Measurements from ENCODE around the gene KLK12. TPM values are rescaled to one million over a fixed set of nuclear protein-coding genes. Genes with fewer than 3 reads are reported as not detected.

KLK12 gene
- total RNA-seq, 1 experiment from 2014 or later = not detected

DNA sequence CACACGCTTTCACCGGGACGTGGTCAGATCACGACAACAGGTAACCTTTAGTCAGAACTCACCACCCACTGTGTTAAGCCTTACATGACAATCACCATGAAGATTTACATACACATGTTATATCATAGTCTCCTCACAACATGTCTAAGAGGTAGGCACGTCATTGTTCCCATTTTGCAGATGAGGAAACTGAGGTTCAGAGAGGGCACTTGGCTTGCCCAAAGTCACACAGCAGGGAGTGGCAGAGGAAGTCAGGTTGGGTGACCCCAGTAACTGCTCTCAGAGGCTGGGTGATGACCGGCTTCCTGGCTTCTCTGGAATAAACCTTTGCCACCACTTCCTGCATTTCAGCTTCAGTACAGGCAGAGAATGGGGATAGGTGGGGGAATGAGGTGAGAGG is 20.6 kb downstream of the KLK12 start:
- H3K9me3 ChIP-seq = no peaks in the 10 kb centered on the region
- TF ChIP-seq, protein P1, sequence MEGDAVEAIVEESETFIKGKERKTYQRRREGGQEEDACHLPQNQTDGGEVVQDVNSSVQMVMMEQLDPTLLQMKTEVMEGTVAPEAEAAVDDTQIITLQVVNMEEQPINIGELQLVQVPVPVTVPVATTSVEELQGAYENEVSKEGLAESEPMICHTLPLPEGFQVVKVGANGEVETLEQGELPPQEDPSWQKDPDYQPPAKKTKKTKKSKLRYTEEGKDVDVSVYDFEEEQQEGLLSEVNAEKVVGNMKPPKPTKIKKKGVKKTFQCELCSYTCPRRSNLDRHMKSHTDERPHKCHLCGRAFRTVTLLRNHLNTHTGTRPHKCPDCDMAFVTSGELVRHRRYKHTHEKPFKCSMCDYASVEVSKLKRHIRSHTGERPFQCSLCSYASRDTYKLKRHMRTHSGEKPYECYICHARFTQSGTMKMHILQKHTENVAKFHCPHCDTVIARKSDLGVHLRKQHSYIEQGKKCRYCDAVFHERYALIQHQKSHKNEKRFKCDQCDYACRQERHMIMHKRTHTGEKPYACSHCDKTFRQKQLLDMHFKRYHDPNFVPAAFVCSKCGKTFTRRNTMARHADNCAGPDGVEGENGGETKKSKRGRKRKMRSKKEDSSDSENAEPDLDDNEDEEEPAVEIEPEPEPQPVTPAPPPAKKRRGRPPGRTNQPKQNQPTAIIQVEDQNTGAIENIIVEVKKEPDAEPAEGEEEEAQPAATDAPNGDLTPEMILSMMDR (IDR thresholded peaks at IDR 0.05; ENCODE audit: insufficient read depth in 1 of 2, low read depth in 1 of 2, low read length in 1 of 2, severe bottlenecking in 1 of 2, unreplicated experiment in 1 of 2) = no peak
- intact Hi-C loops (cut with micrococcal nuclease; ENCODE audit: unreplicated experiment) = no loop called here
- CTCF ChIA-PET = no interaction called here
- Mint-ChIP-seq H3K27ac (ENCODE audit: unreplicated experiment) (no peak overlapping the region), H3K9me3 (ENCODE audit: unreplicated experiment) (no peaks in the 10 kb centered on the region), H3K36me3 (ENCODE audit: insufficient read depth, unreplicated experiment) (no peaks in the 10 kb centered on the region), H3K4me1 (ENCODE audit: low read depth, unreplicated experiment) (no peaks in the 10 kb centered on the region), H3K27me3 (ENCODE audit: insufficient read depth, unreplicated experiment) (peaks cover 33% of the 10 kb centered on the region), H3K4me3 (ENCODE audit: unreplicated experiment) (no peak overlapping the region)
- BruUV-seq (replicated peaks) = no TSS peak
- no peak for DNase-seq
- H3K4me1 ChIP-seq = 0 out of 2 replicates have a peak, but pooled peaks cover 3% of the 10 kb centered on the region
- H3K4me3 ChIP-seq (ENCODE audit: low read depth, low read length) = no peak overlapping the region
- no peaks in the 10 kb centered on the region for H3K36me3 ChIP-seq (ENCODE audit: control insufficient read depth, insufficient read depth, low read length)
- H3K27me3 ChIP-seq (replicated peaks; ENCODE audit: control insufficient read depth, insufficient read depth, low read length) = peaks cover 3% of the 10 kb centered on the region
- POLR2A ChIA-PET = no interaction called here

DNA sequence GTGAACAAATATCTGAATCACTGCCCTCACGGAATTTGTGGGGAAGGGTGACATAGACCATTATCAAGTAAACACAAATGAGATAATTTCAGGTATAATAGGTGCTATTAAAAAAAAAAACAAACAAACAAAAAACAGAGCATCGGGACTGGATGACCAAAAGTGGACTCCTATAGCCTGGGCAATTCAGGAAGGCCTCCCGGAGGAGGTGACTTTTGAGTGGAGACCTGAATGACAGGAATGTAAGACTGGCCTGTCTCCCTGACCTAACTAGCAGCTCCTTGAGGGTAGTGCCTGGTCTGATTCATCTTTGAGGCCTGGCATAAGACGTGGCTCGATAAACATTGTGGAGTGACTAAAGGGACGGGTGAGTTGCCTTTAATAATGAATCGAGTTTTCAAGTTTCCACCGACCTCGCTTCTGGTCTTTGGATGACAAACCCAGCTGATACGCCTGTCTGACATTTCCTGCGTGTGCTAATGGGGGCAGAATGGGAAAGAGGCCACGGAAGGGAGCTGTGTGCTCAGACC is 22.1 kb downstream of the KLK12 start:
- Histone ChIP-seq H3K4me3 (ENCODE audit: low read depth, low read length) (no peak overlapping the region), H3K9me3 (no peaks in the 10 kb centered on the region), H3K36me3 (ENCODE audit: control insufficient read depth, insufficient read depth, low read length) (no peaks in the 10 kb centered on the region), H3K27me3 (replicated peaks; ENCODE audit: control insufficient read depth, insufficient read depth, low read length) (peaks cover 2% of the 10 kb centered on the region), H3K4me1 (no peaks in the 10 kb centered on the region)
- POLR2A ChIA-PET = no interaction called here
- no TSS peak for BruUV-seq (replicated peaks)
- TF ChIP-seq, protein P1 (IDR thresholded peaks at IDR 0.05; ENCODE audit: insufficient read depth in 1 of 2, low read depth in 1 of 2, low read length in 1 of 2, severe bottlenecking in 1 of 2, unreplicated experiment in 1 of 2) = no peak
- Mint-ChIP-seq H3K27ac (ENCODE audit: unreplicated experiment) (no peak overlapping the region), H3K4me3 (ENCODE audit: unreplicated experiment) (no peak overlapping the region), H3K27me3 (ENCODE audit: insufficient read depth, unreplicated experiment) (peaks cover 30% of the 10 kb centered on the region), H3K36me3 (ENCODE audit: insufficient read depth, unreplicated experiment) (no peaks in the 10 kb centered on the region), H3K9me3 (ENCODE audit: unreplicated experiment) (no peaks in the 10 kb centered on the region), H3K4me1 (ENCODE audit: low read depth, unreplicated experiment) (no peaks in the 10 kb centered on the region)
- CTCF ChIA-PET = no interaction called here
- DNase-seq = no peak
- intact Hi-C loops (cut with micrococcal nuclease; ENCODE audit: unreplicated experiment) = no loop called here

DNA sequence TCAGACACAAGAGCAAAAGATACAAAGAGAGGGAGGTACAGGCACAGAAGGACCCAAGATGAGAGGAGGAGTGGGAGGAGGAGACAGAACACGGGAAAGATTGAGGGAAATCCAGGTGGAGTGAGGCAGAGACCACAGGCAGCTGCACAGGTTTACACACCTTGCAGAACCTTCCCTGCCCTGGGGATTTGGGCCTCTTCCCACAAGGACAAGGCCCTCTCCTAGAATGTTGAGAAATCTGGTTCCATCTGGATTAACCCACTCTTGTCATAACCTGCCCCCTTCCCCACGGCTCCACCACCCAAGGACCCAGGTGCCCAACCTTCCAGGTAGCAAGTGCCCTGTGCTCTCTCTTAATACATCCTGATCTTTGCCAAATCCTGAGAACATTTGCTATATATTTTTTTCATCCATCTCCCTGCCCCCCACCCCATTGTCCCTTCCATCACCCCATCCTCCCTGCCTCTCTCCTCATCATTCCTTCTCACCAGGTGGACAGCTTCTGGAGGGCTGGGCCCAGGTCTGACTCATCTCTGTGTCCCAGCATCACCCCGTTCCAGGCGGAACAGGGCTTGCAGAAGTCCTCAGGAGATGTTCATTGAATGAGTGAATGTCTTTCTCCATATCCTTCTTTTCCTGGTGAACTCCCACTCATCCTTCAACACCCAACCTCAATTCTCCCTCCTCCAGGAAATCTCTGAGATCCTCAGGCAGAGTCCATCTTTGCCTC is 24.6 kb downstream of the KLK12 start:
- no peaks in the 10 kb centered on the region for H3K9me3 Mint-ChIP-seq (ENCODE audit: unreplicated experiment)
- H3K4me1 ChIP-seq = no peaks in the 10 kb centered on the region
- no peaks in the 10 kb centered on the region for H3K36me3 ChIP-seq (ENCODE audit: control insufficient read depth, insufficient read depth, low read length)
- ChIA-PET POLR2A (no interaction called here), CTCF (no interaction called here)
- no peaks in the 10 kb centered on the region for H3K4me1 Mint-ChIP-seq (ENCODE audit: low read depth, unreplicated experiment)
- H3K27me3 ChIP-seq (replicated peaks; ENCODE audit: control insufficient read depth, insufficient read depth, low read length) = no peaks in the 10 kb centered on the region; the same call in 1 of the 2 replicates
- no peak overlapping the region for H3K4me3 ChIP-seq (ENCODE audit: low read depth, low read length)
- TF ChIP-seq, protein P1 (IDR thresholded peaks at IDR 0.05; ENCODE audit: insufficient read depth in 1 of 2, low read depth in 1 of 2, low read length in 1 of 2, severe bottlenecking in 1 of 2, unreplicated experiment in 1 of 2) = no peak
- DNase-seq = no peak
- no peaks in the 10 kb centered on the region for H3K9me3 ChIP-seq
- H3K4me3 Mint-ChIP-seq (ENCODE audit: unreplicated experiment) = no peak overlapping the region
- H3K27me3 Mint-ChIP-seq (ENCODE audit: insufficient read depth, unreplicated experiment) = peaks cover 33% of the 10 kb centered on the region
- H3K36me3 Mint-ChIP-seq (ENCODE audit: insufficient read depth, unreplicated experiment) = no peaks in the 10 kb centered on the region
- intact Hi-C loops (cut with micrococcal nuclease; ENCODE audit: unreplicated experiment) = no loop called here
- no TSS peak for BruUV-seq (replicated peaks)
- no peak overlapping the region for H3K27ac Mint-ChIP-seq (ENCODE audit: unreplicated experiment)

All from Caco-2 (cell line).